A375 (cell line): ENCODE measurements around the gene ZNF154. TPM values are rescaled to one million over a fixed set of nuclear protein-coding genes. Genes with fewer than 3 reads are reported as not detected.

Experiments used
- total RNA-seq: library from RNA; depleted of rRNA; stranded (reverse); fragments of >200 nt; shearing (Covaris generic); gene quantifications from 2 replicates; pipeline ENCODE4 v1.2.3, GENCODE V29; 2014; rRNA removed

ZNF154 gene
- 0.03 TPM in 1 of 2 replicates, not detected in the other for total RNA-seq

GRCh38 chr19:57708641-57709361 is at the start of gene ZNF154:
ZNF154 (minus strand) TSS chr19:57709204; CDS start chr19:57708971, 233 bp downstream.

GRCh38 chr19:57746580-57747471 is 37.8 kb upstream of the ZNF154 start, which contains the start of gene ZNF776:
ZNF776 (plus strand) TSS chr19:57746815; CDS start chr19:57747059, 244 bp downstream.

DNA sequence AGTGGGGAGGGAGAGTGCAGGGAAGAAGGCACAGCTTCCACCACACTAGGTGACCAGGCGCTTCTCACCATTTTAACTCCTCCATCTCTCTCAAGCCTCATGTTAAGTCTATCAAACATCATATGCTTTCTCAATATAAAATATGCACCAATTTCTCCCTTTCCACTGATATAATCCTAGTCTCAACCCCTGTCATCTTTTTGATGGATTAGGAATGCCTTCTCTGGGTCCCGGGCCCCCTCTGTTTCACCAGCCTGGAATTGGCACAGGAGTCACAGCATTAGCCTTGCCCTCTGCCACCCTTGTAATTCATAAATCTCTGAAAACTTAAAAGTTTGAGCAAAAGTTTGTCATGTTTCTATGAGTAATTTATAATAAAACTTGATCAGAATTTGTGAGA is 40.4 kb downstream of the ZNF154 start, which contains the start of gene ZSCAN4:
Gene ZSCAN4, plus strand, starts transcription at position 301 of the 400 bp plus-strand sequence. CDS start 7,211 bp downstream, outside the sequence.

Other genes starting within 250 kb of the ZNF154 start
- 12.3 and 15.8 TPM in 2 replicates for gene ZNF772, start 231.6 kb downstream of the ZNF154 start, total RNA-seq
- gene ZNF419, start 221.5 kb downstream of the ZNF154 start, total RNA-seq, result 7.7 and 17.7 TPM in 2 replicates
- 9.1 and 23.1 TPM in 2 replicates for gene ZNF773, start 209.3 kb downstream of the ZNF154 start, total RNA-seq
- 2.3 and 4.2 TPM in 2 replicates for gene ZNF549, start 181.8 kb downstream of the ZNF154 start, total RNA-seq
- 11.8 and 12.6 TPM in 2 replicates for gene ZNF550, start 149.3 kb downstream of the ZNF154 start, total RNA-seq
- 3.8 and 5.2 TPM in 2 replicates for gene ZNF416, start 130.3 kb downstream of the ZNF154 start, total RNA-seq
- gene ZIK1, start 125.1 kb downstream of the ZNF154 start, total RNA-seq, result 11.8 and 17.0 TPM in 2 replicates
- 9.0 and 9.4 TPM in 2 replicates for gene ZNF530, start 109.3 kb downstream of the ZNF154 start, total RNA-seq
- gene ZNF134, start 95.0 kb downstream of the ZNF154 start, total RNA-seq, result 28.7 and 33.7 TPM in 2 replicates
- gene ZNF211, start 76.0 kb downstream of the ZNF154 start, total RNA-seq, result 5.9 and 6.7 TPM in 2 replicates
- gene ZSCAN4, start 40.3 kb downstream of the ZNF154 start, total RNA-seq, result not detected in 2 replicates
- gene ZNF551, start 27.2 kb downstream of the ZNF154 start, total RNA-seq, result 30.1 and 35.6 TPM in 2 replicates
- gene ZNF671, start 18.4 kb upstream of the ZNF154 start, total RNA-seq, result 3.4 and 4.5 TPM in 2 replicates
- 7.2 and 13.3 TPM in 2 replicates for gene ZNF776, start 37.6 kb upstream of the ZNF154 start, total RNA-seq
- gene ZNF586, start 60.5 kb upstream of the ZNF154 start, total RNA-seq, result 16.2 TPM in 2 replicates
- gene ZNF552, start 105.7 kb upstream of the ZNF154 start, total RNA-seq, result 4.9 and 6.2 TPM in 2 replicates
- 32.2 and 37.8 TPM in 2 replicates for gene ZNF587B, start 121.1 kb upstream of the ZNF154 start, total RNA-seq
- gene ZNF587, start 140.7 kb upstream of the ZNF154 start, total RNA-seq, result 12.9 and 16.9 TPM in 2 replicates
- gene ZNF814, start 179.8 kb upstream of the ZNF154 start, total RNA-seq, result 26.4 and 28.7 TPM in 2 replicates
- 8.6 and 12.9 TPM in 2 replicates for gene ZNF417, start 207.4 kb upstream of the ZNF154 start, total RNA-seq
- 4.6 and 5.4 TPM in 2 replicates for gene ZNF418, start 226.2 kb upstream of the ZNF154 start, total RNA-seq
- gene ZNF256, start 238.5 kb upstream of the ZNF154 start, total RNA-seq, result 5.4 and 8.6 TPM in 2 replicates